Glutamatergic neuron (in vitro differentiated cells): Measurements from ENCODE around the gene PSMA5. TPM values are rescaled to one million over a fixed set of nuclear protein-coding genes. Genes with fewer than 3 reads are reported as not detected.

Experiments used
- DNase-seq: peaks from one replicate; pipeline ENCODE4 v3.0.0; 2022
- H3K27ac Mint-ChIP-seq: one replicate; pipeline ENCODE4 v1.8.0; 2020; ENCODE audit warnings: mild to moderate bottlenecking, mixed read lengths, inconsistent platforms; ENCODE audit not compliant: unreplicated experiment
- H3K27me3 Mint-ChIP-seq: one replicate; pipeline ENCODE4 v1.8.0; 2020; ENCODE audit warnings: mild to moderate bottlenecking, moderate library complexity, mixed read lengths, inconsistent platforms; ENCODE audit not compliant: unreplicated experiment
- H3K36me3 Mint-ChIP-seq: one replicate; pipeline ENCODE4 v1.8.0; 2020; ENCODE audit warnings: mild to moderate bottlenecking, mixed read lengths, inconsistent platforms; ENCODE audit not compliant: unreplicated experiment
- H3K4me1 Mint-ChIP-seq: one replicate; pipeline ENCODE4 v1.8.0; 2020; ENCODE audit warnings: mild to moderate bottlenecking, low read depth, mixed read lengths, inconsistent platforms; ENCODE audit not compliant: unreplicated experiment
- H3K4me3 Mint-ChIP-seq: one replicate; pipeline ENCODE4 v1.8.0; 2020; ENCODE audit warnings: mild to moderate bottlenecking, mixed read lengths, inconsistent platforms; ENCODE audit not compliant: unreplicated experiment
- H3K9me3 Mint-ChIP-seq: one replicate; pipeline ENCODE4 v1.8.0; 2020; ENCODE audit warnings: mild to moderate bottlenecking, moderate library complexity, mixed read lengths, inconsistent platforms; ENCODE audit not compliant: unreplicated experiment
- total RNA-seq: library from RNA; stranded (reverse); fragmentation: NEBNext Ultra II Directional; extraction: Animal tissue kit (Norgen Biotek cat#: 25700); gene quantifications from one replicate; pipeline ENCODE4 v1.2.1, GENCODE V29; 2021; ENCODE audit not compliant: unreplicated experiment
- TF ChIP-seq, protein P1 (sequence below): fragments of 200-600 bp; sonication (generic); IDR thresholded peaks from one replicate; pipeline ENCODE4 v1.5.0; 2021; ENCODE audit not compliant: partially characterized antibody, unreplicated experiment

Gene PSMA5
- total RNA-seq, 1 donor from 2014 or later: 54.0 TPM

DNA sequence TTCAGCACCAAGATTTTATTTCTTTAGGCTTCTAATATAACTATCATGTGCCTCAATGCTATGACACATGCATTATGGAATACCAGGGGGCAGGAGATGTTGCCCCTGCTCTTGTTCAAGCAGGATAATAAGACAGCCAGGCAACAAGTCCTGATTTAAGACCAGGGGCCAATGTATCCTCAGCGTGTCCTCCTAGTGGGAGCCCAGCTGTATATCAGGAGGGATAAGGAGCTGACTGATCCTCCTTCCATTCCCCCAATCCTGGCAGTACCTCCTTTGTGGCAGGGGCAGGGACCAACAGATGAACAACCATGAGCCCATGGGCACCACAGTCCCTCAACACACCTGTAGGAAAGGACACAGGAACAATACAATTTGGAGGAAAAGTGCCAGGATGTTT, 57.8 kb downstream of the PSMA5 start:
- no peak overlapping the region for H3K27ac Mint-ChIP-seq

DNA sequence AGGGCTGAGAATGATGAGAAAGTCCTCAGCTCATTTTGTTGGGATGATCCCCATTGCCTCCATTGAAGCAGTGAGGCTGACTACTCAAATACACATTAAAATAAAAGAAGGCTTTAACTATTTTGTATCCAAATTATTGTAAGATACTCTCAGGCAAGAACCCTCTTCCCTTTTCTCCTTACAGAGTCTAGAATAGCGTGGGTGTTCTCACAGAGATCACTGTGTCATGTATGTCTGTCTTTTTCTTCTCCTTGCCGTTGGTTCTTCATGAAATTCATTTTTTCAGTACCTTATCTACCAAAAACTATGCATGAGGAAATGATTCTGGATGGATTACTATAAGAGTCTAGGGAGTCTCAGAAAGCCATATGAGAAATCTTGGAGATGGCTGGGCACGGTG, 58.6 kb downstream of the PSMA5 start:
- Mint-ChIP-seq H3K4me1 (peaks cover 5% of the 10 kb centered on the region), H3K27ac (no peak overlapping the region), H3K4me3 (no peak overlapping the region), H3K9me3 (no peaks in the 10 kb centered on the region), H3K27me3 (no peaks in the 10 kb centered on the region), H3K36me3 (peaks cover 8% of the 10 kb centered on the region)
- DNase-seq: no peak
- TF ChIP-seq, protein P1, sequence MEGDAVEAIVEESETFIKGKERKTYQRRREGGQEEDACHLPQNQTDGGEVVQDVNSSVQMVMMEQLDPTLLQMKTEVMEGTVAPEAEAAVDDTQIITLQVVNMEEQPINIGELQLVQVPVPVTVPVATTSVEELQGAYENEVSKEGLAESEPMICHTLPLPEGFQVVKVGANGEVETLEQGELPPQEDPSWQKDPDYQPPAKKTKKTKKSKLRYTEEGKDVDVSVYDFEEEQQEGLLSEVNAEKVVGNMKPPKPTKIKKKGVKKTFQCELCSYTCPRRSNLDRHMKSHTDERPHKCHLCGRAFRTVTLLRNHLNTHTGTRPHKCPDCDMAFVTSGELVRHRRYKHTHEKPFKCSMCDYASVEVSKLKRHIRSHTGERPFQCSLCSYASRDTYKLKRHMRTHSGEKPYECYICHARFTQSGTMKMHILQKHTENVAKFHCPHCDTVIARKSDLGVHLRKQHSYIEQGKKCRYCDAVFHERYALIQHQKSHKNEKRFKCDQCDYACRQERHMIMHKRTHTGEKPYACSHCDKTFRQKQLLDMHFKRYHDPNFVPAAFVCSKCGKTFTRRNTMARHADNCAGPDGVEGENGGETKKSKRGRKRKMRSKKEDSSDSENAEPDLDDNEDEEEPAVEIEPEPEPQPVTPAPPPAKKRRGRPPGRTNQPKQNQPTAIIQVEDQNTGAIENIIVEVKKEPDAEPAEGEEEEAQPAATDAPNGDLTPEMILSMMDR: no peak

More for the DNA sequence above, 57.8 kb downstream of the PSMA5 start:
- H3K9me3 Mint-ChIP-seq: no peaks in the 10 kb centered on the region
- TF ChIP-seq, protein P1: no peak
- peaks cover 9% of the 10 kb centered on the region for H3K4me1 Mint-ChIP-seq
- no peak overlapping the region for H3K4me3 Mint-ChIP-seq
- no peak for DNase-seq
- peaks cover 8% of the 10 kb centered on the region for H3K36me3 Mint-ChIP-seq
- H3K27me3 Mint-ChIP-seq: no peaks in the 10 kb centered on the region

DNA sequence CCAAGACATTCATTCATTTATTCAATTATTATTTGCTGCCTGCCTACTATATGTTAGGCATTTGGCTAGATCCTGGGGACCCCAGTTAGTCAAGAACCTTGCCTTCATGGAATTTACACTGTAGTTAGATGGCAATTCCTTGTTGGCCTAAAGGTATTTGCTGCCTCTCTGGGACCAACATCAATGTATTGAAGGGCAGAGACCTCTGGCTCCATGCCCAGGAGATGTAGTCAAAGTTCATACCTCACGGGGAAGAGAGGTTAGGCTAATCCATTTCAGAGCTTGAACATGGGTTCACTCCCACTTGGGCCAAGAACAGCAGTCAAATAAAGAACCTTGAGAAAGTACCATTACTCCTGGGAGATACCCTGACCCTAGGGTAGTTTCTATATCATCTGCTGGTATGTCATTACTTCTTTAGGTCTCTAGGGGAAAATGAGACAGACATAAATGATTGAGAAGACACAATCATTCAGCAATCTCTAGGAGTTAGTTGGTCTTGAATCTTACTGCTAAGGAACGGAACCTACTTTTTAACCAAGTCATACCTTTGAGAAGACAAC, 60.5 kb downstream of the PSMA5 start:
- Mint-ChIP-seq H3K4me1 (peaks cover 3% of the 10 kb centered on the region), H3K27me3 (no peaks in the 10 kb centered on the region), H3K36me3 (peaks cover 8% of the 10 kb centered on the region), H3K4me3 (no peak overlapping the region), H3K9me3 (peaks cover 1% of the 10 kb centered on the region), H3K27ac (no peak overlapping the region)
- TF ChIP-seq, protein P1: no peak
- DNase-seq: no peak

DNA sequence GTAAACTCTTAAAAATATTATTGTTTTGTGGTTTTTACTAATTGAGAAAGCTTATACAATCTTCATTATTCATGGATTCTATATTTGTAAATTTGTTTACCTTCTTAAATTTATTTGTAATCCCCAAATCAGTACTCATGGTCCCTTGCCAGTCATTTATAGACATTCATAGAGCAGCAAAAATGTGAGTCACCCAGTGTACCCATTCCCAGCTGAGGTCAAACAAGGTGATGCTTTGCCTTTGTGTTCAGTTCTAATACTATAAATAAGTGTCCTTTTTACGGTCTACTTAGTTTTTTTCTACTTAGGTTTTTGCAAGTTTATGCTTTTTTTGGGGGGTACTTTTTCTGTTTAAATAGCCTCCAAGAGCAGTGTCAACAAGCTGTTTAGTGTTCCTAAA, 64.6 kb downstream of the PSMA5 start:
- peaks cover 8% of the 10 kb centered on the region for H3K36me3 Mint-ChIP-seq
- no peak overlapping the region for H3K27ac Mint-ChIP-seq
- TF ChIP-seq, protein P1: no peak
- H3K27me3 Mint-ChIP-seq: no peaks in the 10 kb centered on the region
- DNase-seq: no peak
- H3K9me3 Mint-ChIP-seq: peaks cover 3% of the 10 kb centered on the region
- H3K4me3 Mint-ChIP-seq: no peak overlapping the region
- H3K4me1 Mint-ChIP-seq: no peaks in the 10 kb centered on the region

DNA sequence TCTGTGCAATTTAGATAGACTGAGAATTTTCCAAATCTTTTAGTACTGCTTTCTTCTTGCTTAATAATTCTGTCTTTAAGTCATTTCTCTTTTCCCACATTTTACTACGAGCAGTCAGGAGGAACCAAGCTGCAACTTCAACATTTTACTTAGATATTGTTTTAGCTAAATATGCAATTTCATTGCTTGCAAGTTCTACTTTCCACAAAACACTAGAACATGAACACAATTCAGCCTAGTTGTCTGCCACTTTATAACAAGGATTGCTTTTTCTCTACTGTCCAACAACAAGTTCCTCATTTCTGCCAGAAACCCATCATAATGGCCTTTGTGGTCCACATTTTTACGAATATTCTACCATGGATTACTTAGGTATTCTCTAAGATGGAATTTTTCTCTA, 65.2 kb downstream of the PSMA5 start:
- TF ChIP-seq, protein P1: no peak
- Mint-ChIP-seq H3K4me1 (no peaks in the 10 kb centered on the region), H3K4me3 (no peak overlapping the region), H3K36me3 (peaks cover 2% of the 10 kb centered on the region), H3K9me3 (peaks cover 3% of the 10 kb centered on the region), H3K27ac (no peak overlapping the region), H3K27me3 (no peaks in the 10 kb centered on the region)
- DNase-seq: no peak
